ENCODE measurements around the gene SPATS2.

SPATS2 gene

DNA sequence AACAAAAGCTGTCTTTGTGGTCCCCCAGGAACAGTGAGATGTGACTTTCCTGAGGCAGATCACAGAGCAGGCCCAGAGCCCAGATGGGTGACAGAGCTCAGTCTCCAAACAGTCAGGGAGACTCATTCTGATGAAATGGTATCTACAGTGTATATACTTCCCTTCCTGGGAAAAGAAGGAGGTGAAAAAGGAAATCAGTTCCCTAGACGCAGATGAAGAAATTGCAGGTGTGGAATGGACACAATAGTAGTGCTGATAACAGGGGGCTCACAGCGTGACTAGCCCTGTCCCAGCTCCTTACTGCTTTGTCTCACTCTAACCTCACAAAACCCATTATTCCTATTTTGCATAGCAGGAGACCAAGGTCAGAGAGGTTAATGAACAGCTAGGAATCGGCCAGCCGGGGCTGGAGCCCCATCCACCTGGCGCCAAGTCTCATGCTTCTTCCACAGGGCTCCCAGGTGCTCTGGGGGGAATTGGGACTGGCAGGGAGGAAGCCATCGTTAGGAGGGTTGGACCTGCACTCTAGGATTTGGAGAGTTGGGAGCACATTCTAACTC lies 183.5 kb downstream of the SPATS2 start:
- CTCF ChIA-PET = interaction anchor here (0.7 to 7.1 kb wide), 8 partner anchors 22 to 259 kb away, joined by 3 to 44 read pairs (median 4); no protein-coding TSS in a partner anchor
- no peak for DNase-seq (ENCODE audit: low read depth, low spot score)
- TF ChIP-seq, protein P1, sequence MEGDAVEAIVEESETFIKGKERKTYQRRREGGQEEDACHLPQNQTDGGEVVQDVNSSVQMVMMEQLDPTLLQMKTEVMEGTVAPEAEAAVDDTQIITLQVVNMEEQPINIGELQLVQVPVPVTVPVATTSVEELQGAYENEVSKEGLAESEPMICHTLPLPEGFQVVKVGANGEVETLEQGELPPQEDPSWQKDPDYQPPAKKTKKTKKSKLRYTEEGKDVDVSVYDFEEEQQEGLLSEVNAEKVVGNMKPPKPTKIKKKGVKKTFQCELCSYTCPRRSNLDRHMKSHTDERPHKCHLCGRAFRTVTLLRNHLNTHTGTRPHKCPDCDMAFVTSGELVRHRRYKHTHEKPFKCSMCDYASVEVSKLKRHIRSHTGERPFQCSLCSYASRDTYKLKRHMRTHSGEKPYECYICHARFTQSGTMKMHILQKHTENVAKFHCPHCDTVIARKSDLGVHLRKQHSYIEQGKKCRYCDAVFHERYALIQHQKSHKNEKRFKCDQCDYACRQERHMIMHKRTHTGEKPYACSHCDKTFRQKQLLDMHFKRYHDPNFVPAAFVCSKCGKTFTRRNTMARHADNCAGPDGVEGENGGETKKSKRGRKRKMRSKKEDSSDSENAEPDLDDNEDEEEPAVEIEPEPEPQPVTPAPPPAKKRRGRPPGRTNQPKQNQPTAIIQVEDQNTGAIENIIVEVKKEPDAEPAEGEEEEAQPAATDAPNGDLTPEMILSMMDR (IDR thresholded peaks at IDR 0.05; ENCODE audit: insufficient read depth, low read length, missing control alignments) = no peak

DNA sequence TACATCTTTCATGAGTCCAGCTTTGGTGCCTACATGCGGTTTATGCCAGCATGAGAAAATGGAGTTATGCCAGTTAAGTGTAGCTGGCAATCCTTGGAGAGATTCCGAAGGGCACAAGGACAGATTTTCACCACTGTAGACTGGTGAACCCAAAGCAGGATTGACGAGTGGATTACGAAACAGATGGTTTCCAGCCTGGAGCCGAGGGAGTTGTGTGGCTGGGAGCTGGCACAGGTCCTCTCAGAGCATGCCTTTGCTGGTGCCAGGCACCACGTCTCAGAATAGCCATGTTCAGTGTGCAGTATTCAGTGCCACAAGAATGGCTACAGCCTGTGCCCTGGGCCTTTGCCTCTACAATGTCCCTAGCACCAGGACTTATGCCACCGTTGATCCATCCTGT lies 184.8 kb downstream of the SPATS2 start:
- no peak for DNase-seq (ENCODE audit: low read depth, low spot score)
- ChIA-PET POLR2A (no interaction called here), CTCF (interaction anchor here (0.7 to 7.1 kb wide), 9 partner anchors 9 to 260 kb away, joined by 3 to 44 read pairs (median 4); partner anchors contain the start of gene PRPH)
- TF ChIP-seq, protein P1 (IDR thresholded peaks at IDR 0.05; ENCODE audit: insufficient read depth, low read length, missing control alignments) = no peak
- no peak overlapping the region for H3K4me3 ChIP-seq (ENCODE audit: low read depth, low read length)

More for the DNA sequence above, 183.5 kb downstream of the SPATS2 start:
- H3K4me3 ChIP-seq (ENCODE audit: low read depth, low read length) = no peak overlapping the region
- POLR2A ChIA-PET = no interaction called here

DNA sequence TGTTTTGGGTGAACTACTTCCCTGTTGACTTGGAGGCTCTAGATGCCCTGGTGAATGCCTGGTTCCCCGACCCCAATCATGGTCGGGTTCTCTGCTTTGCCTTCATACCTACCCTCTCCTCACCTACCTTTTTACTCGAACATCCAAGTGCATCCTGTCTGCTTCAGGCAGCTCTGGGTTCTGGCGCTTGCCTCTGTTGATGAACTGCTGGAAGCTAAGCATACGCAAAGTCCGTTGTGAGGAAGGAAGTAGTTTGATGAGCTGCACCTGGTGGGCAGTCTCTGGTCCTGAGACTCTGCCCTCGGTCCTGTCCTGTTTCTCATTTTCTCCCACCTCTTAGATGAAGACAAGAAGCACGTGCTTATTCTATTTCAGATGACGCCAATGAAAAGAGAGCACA lies 185.2 kb downstream of the SPATS2 start:
- H3K4me3 ChIP-seq (ENCODE audit: low read depth, low read length) = no peak overlapping the region
- TF ChIP-seq, protein P1 (IDR thresholded peaks at IDR 0.05; ENCODE audit: insufficient read depth, low read length, missing control alignments) = no peak
- ChIA-PET POLR2A (interaction anchor here (0.7 kb wide), 1 partner anchor 185 kb away, joined by 3 read pairs; the partner anchor contains the start of gene SPATS2), CTCF (interaction anchor here (0.8 to 7.1 kb wide), 7 partner anchors 9 to 258 kb away, joined by 3 to 44 read pairs (median 7); partner anchors contain the start of gene PRPH)
- DNase-seq (ENCODE audit: low read depth, low spot score) = no peak

DNA sequence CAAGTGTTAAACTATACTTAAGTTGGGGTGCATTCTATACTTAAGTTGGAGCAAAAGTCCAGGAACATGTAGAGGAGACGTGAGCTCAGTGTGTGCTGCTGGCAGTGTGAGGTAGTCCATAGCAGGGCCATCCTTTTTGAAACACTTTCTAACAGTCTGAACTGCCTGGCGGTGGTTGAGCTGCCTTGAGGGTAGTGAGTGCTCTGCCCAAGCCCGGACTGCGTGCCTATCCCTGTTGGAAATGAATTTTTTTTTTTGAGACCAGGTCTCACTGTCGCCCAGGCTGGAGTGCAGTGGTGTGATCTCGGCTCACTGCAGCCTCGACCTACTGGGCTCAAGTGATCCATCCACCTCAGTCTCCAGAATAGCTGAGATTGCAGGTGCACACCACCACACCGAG lies 185.6 kb downstream of the SPATS2 start:
- POLR2A ChIA-PET = interaction anchor here (0.7 kb wide), 1 partner anchor 186 kb away, joined by 3 read pairs; the partner anchor contains the start of gene SPATS2
- CTCF ChIA-PET = interaction anchor here (0.8 to 7.1 kb wide), 9 partner anchors 8 to 258 kb away, joined by 3 to 44 read pairs (median 5); partner anchors contain the start of gene PRPH
- DNase-seq (ENCODE audit: low read depth, low spot score) = no peak
- H3K4me3 ChIP-seq (ENCODE audit: low read depth, low read length) = no peak overlapping the region
- TF ChIP-seq, protein P1 (IDR thresholded peaks at IDR 0.05; ENCODE audit: insufficient read depth, low read length, missing control alignments) = no peak

DNA sequence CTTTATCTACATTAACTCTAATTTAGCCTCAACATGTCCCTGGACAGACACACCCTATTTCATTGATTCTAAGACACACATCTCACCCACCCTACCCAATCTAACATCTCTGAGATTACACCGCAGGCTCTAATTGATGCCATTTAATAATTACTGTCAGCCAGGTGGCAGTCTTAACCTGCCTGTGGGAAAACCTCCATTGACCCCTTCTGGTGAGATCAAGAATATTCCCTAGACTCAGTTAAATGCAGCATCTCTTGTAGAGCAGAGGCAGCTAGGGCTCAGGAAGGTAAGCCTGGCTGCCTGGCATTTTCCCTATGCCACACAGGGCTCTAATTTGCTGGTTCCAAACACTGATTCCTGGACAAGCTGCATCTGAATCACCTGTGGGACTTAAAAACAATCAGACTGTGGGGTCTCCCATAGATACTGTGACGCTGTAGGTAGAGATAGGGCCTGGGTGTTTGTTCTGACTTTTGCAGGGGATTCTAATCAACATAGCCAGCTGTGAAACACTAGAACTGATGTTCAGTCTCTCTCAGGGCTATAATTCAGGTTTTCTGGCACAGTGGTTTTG lies 186.3 kb downstream of the SPATS2 start:
- no peak overlapping the region for H3K4me3 ChIP-seq (ENCODE audit: low read depth, low read length)
- TF ChIP-seq, protein P1 (IDR thresholded peaks at IDR 0.05; ENCODE audit: insufficient read depth, low read length, missing control alignments) = peak; percentile 16
- no peak for DNase-seq (ENCODE audit: low read depth, low spot score)
- ChIA-PET POLR2A (no interaction called here), CTCF (interaction anchor here (0.8 to 7.1 kb wide), 12 partner anchors 8 to 222 kb away, joined by 3 to 44 read pairs (median 4); no protein-coding TSS in a partner anchor)

DNA sequence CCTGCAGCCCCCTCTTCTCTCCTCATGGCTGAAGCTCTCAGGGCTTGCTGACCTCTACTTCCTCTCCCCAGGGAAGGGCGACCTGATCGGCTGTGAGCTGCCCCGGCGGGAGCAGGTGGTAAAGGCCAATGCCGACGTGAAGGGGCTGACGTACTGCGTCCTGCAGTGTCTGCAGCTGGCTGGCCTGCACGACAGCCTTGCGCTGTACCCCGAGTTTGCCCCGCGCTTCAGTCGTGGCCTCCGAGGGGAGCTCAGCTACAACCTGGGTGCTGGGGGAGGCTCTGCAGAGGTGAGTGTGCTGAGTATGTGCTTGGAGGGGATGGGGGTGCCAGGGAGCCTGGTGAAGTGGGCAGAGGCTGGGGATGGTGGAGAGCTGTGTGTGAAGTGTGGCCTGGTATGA lies 187.0 kb downstream of the SPATS2 start:
- no peak overlapping the region for H3K4me3 ChIP-seq (ENCODE audit: low read depth, low read length)
- DNase-seq (ENCODE audit: low read depth, low spot score) = no peak
- ChIA-PET POLR2A (interaction anchor here (0.6 kb wide), 1 partner anchor 195 kb away, joined by 4 read pairs; no protein-coding TSS in a partner anchor), CTCF (interaction anchor here (0.8 to 7.1 kb wide), 10 partner anchors 9 to 223 kb away, joined by 3 to 44 read pairs (median 4); no protein-coding TSS in a partner anchor)
- TF ChIP-seq, protein P1 (IDR thresholded peaks at IDR 0.05; ENCODE audit: insufficient read depth, low read length, missing control alignments) = no peak

Data from AG04449 (cell line).